ENCODE measurements around the gene EVL. TPM values are rescaled to one million over a fixed set of nuclear protein-coding genes. Genes with fewer than 3 reads are reported as not detected.

The EVL gene
- total and polyA plus RNA-seq, 2 of the 8 experiments (the other 6 are each of a cell fraction or from before 2014, with no cell fraction given) = 30.7 to 64.6 TPM

DNA sequence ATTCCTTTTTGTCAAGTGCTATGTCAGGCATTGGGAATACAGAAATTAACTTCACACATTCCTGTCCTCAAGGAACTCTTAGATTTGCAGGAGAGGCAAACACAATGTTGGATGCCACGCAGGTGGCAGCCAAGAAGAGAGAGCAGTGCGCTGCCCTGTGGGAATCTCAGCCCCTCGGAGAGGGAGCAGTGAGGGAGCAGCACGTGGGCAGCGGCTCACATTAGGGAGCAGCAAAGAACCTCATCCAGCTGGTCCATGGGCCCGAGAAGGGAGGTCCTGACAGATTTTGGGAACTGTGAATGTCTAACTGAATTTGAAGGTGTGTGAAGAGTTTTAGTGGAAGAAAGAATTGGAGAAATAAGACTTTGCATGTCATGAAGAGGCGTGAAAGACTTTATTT lies 47.2 kb upstream of the EVL start:
- CTCF ChIA-PET (ENCODE audit: partially characterized antibody) = interaction anchor here (1.0 to 3.1 kb wide), 5 partner anchors 12 to 88 kb away, joined by 3 to 9 read pairs (median 6); no protein-coding TSS in a partner anchor
- TF ChIP-seq MAFK (IDR thresholded peaks at IDR 0.05; ENCODE audit: low read depth, low read length) = no peak
- TF ChIP-seq POU5F1 (IDR thresholded peaks at IDR 0.05; ENCODE audit: low read depth, low read length) = no peak
- TF ChIP-seq TBP (IDR thresholded peaks at IDR 0.05; ENCODE audit: low read depth, low read length) = no peak
- TF ChIP-seq SAP30 (IDR thresholded peaks at IDR 0.05; ENCODE audit: insufficient read depth, insufficient replicate concordance, low read length) = no peak
- TF ChIP-seq KDM4A (IDR thresholded peaks at IDR 0.05; ENCODE audit: low read depth, low read length, severe bottlenecking) = no peak
- TF ChIP-seq RXRA (IDR thresholded peaks at IDR 0.05; ENCODE audit: insufficient read depth, low read depth, low read length) = no peak
- TF ChIP-seq ZNF274 (IDR thresholded peaks at IDR 0.05; ENCODE audit: borderline replicate concordance, extremely low read depth, low read length) = no peak
- no peak for TF ChIP-seq NRF1 (IDR thresholded peaks at IDR 0.05; ENCODE audit: low read depth, low read length)
- TF ChIP-seq SRF (IDR thresholded peaks at IDR 0.05; ENCODE audit: low read depth, low read length) = no peak
- no peak for TF ChIP-seq JUN (IDR thresholded peaks at IDR 0.05; ENCODE audit: low read depth, low read length)

More for the DNA sequence above, 47.2 kb upstream of the EVL start:
- Histone ChIP-seq H3K79me2 (ENCODE audit: control insufficient read depth in 1 of 2, insufficient read depth in 2 of 2, low read length in 2 of 2) (peaks cover 3 to 10% of the 10 kb centered on the region in 2 experiments; a peak in 3 of 4 replicates), H2AK5ac (ENCODE audit: low read depth, low read length) (no peak overlapping the region), H2BK12ac (ENCODE audit: low read depth, low read length) (no peak overlapping the region), H3K14ac (ENCODE audit: insufficient read length) (no peak overlapping the region), H4K91ac (replicated peaks; ENCODE audit: insufficient read length, low read length) (no peak overlapping the region), H3K56ac (replicated peaks; ENCODE audit: insufficient read length, low read depth, low read length) (no peak overlapping the region), H4K5ac (ENCODE audit: insufficient read length, low read depth, low read length) (no peak overlapping the region), H3K27ac (ENCODE audit: low read depth, low read length) (no peak overlapping the region), H3K27me3 (replicated peaks in 1 of 4; ENCODE audit: control insufficient read depth in 3 of 4, extremely low read depth in 1 of 4, insufficient read depth in 3 of 4, low read length in 3 of 4) (no peaks in the 10 kb centered on the region), H3K4me2 (ENCODE audit: insufficient read depth in 1 of 2, low read depth in 2 of 2, low read length in 2 of 2) (no peak overlapping the region), H3K79me1 (ENCODE audit: low read depth, low read length) (peaks cover 5% of the 10 kb centered on the region), H2BK5ac (ENCODE audit: low read depth, low read length) (no peak overlapping the region), H3K4ac (replicated peaks; ENCODE audit: insufficient read length, low read depth, low read length) (no peak overlapping the region), H2BK15ac (ENCODE audit: low read length) (no peak overlapping the region), H3K4me3 (ENCODE audit: extremely low read depth in 1 of 4, insufficient read depth in 2 of 4, low read depth in 3 of 4, low read length in 4 of 4) (no peak overlapping the region), H2AFZ (ENCODE audit: low read length) (no peak overlapping the region), H3K4me1 (replicated peaks in 1 of 4; ENCODE audit: control insufficient read depth in 3 of 4, insufficient read depth in 4 of 4, low read length in 3 of 4) (peaks cover 0 to 4% (median 2%) of the 10 kb centered on the region in 4 experiments; a peak in 2 of 7 replicates), H4K20me1 (replicated peaks in 1 of 2; ENCODE audit: control insufficient read depth in 1 of 2, insufficient read depth in 2 of 2, low read length in 2 of 2) (peaks cover 8 to 9% of the 10 kb centered on the region in 2 experiments), H2BK120ac (replicated peaks; ENCODE audit: low read depth, low read length) (no peak overlapping the region), H3K9ac (replicated peaks in 1 of 4; ENCODE audit: extremely low read depth in 1 of 4, low read depth in 3 of 4, low read length in 3 of 4) (no peak overlapping the region), H3K9me3 (ENCODE audit: insufficient read depth in 2 of 2, low read depth in 1 of 2, low read length in 1 of 2) (no peaks in the 10 kb centered on the region), H3K36me3 (ENCODE audit: control insufficient read depth in 2 of 4, insufficient read depth in 4 of 4, low read length in 3 of 4) (no peaks in the 10 kb centered on the region), H3K18ac (ENCODE audit: extremely low read depth, low read length) (no peak overlapping the region), H2BK20ac (ENCODE audit: low read length) (no peak overlapping the region), H4K8ac (ENCODE audit: extremely low read depth, insufficient read depth, low read length) (no peak overlapping the region), H3K23me2 (ENCODE audit: low read depth, low read length) (no peaks in the 10 kb centered on the region), H3K23ac (ENCODE audit: insufficient read length) (no peak overlapping the region)
- POLR2A ChIA-PET (ENCODE audit: partially characterized antibody) = no interaction called here
- FAIRE-seq (no peak), DNase-seq (ENCODE audit: low read depth in 1 of 2, low spot score in 2 of 2) (no peak)
- WGBS, 2 experiments (ENCODE audit: extremely low coverage in 1 of 2, insufficient coverage in 1 of 2, insufficient read length in 1 of 2, insufficient replicate concordance in 2 of 2, low coverage in 1 of 2, low lambda C conversion rate in 2 of 2, missing lambda C conversion rate in 1 of 2) = 74 to 100% methylated on average over 1 to 7 of the region's 7 CpGs

Data from H1 (cell line).